GM23338 (cell line): ENCODE data around the gene TOLLIP. TPM values are rescaled to one million over a fixed set of nuclear protein-coding genes. Genes with fewer than 3 reads are reported as not detected.

Experiments
- ATAC-seq: fragments of 200-7000 bp; cut with Tn5 transposase; 3 replicates; pipeline ENCODE4 v1.9.1; 2020
- DNase-seq: peaks from one replicate; pipeline ENCODE4 v3.0.0-alpha.2; 2015; ENCODE audit warnings: low spot score
- H2AFZ ChIP-seq: fragments of 200-600 bp; sonication (generic); 2 replicates; pipeline ENCODE4 v1.8.0; 2016; ENCODE audit warnings: antibody characterized with exemption, mild to moderate bottlenecking, moderate library complexity
- H3F3A ChIP-seq: fragments of 200-600 bp; sonication (generic); replicated peaks from 2 replicates; pipeline ENCODE4 v1.8.0; 2017; ENCODE audit warnings: antibody characterized with exemption, mixed run types, low read depth
- H3K27ac ChIP-seq: fragments of 200-600 bp; sonication (generic); 2 replicates; pipeline ENCODE4 v1.6.1; 2016; ENCODE audit warnings: low read depth
- H3K27me3 ChIP-seq: fragments of 200-600 bp; sonication (generic); 2 replicates; pipeline ENCODE4 v1.8.0; 2016; ENCODE audit warnings: mild to moderate bottlenecking, mixed run types, moderate library complexity; ENCODE audit not compliant: insufficient read depth
- H3K36me3 ChIP-seq: fragments of 200-600 bp; sonication (generic); 2 replicates; pipeline ENCODE4 v1.8.0; 2016; ENCODE audit warnings: mild to moderate bottlenecking; ENCODE audit not compliant: insufficient read depth
- H3K4me1 ChIP-seq: fragments of 200-600 bp; sonication (generic); 2 replicates; pipeline ENCODE4 v1.8.0; 2016; ENCODE audit warnings: mild to moderate bottlenecking, moderate library complexity; ENCODE audit not compliant: insufficient read depth
- H3K4me2 ChIP-seq: fragments of 200-600 bp; sonication (generic); 2 replicates; pipeline ENCODE4 v1.7.1; 2017; ENCODE audit warnings: mixed run types
- H3K4me3 ChIP-seq: fragments of 200-600 bp; sonication (generic); 2 replicates; pipeline ENCODE4 v1.6.1; 2016; ENCODE audit warnings: mixed run types
- H3K79me2 ChIP-seq: fragments of 200-600 bp; sonication (generic); replicated peaks from 2 replicates; pipeline ENCODE4 v1.8.0; 2017; ENCODE audit warnings: mild to moderate bottlenecking; ENCODE audit not compliant: insufficient read depth
- H3K9me2 ChIP-seq: fragments of 200-600 bp; sonication (generic); 2 replicates; pipeline ENCODE4 v1.8.0; 2017; ENCODE audit not compliant: insufficient read depth
- H4K20me1 ChIP-seq: fragments of 200-600 bp; sonication (generic); replicated peaks from 2 replicates; pipeline ENCODE4 v1.8.0; 2017; ENCODE audit warnings: mild to moderate bottlenecking; ENCODE audit not compliant: insufficient read depth
- H3K27ac Mint-ChIP-seq: 2 replicates; pipeline ENCODE4 v1.8.0; 2020; ENCODE audit warnings: inconsistent platforms, mild to moderate bottlenecking, moderate library complexity, mixed read lengths
- H3K27me3 Mint-ChIP-seq: 3 replicates; pipeline ENCODE4 v1.8.0; 2022; ENCODE audit warnings: low read depth, mild to moderate bottlenecking, moderate library complexity, mixed read lengths, inconsistent platforms; ENCODE audit not compliant: insufficient read depth, poor library complexity
- H3K36me3 Mint-ChIP-seq: 3 replicates; pipeline ENCODE4 v1.8.0; 2021; ENCODE audit warnings: low read depth, mild to moderate bottlenecking, inconsistent platforms, moderate library complexity, mixed read lengths
- H3K4me1 Mint-ChIP-seq: 3 replicates; pipeline ENCODE4 v1.8.0; 2020; ENCODE audit warnings: mild to moderate bottlenecking, inconsistent platforms, mixed read lengths
- H3K4me3 Mint-ChIP-seq: 3 replicates; pipeline ENCODE4 v1.8.0; 2021; ENCODE audit warnings: moderate library complexity, mild to moderate bottlenecking, inconsistent platforms, mixed read lengths
- H3K9me3 Mint-ChIP-seq: 3 replicates; pipeline ENCODE4 v1.8.0; 2020; ENCODE audit warnings: moderate library complexity, mild to moderate bottlenecking, inconsistent platforms, mixed read lengths
- CREB1 ChIP-seq: fragments of 250-450 bp; sonication (Bioruptor Pico); IDR thresholded peaks from 2 replicates; pipeline ENCODE4 v1.5.0; 2020; ENCODE audit warnings: low read depth, mild to moderate bottlenecking, moderate library complexity
- EZH2 ChIP-seq: fragments of 200-600 bp; sonication (generic); IDR thresholded peaks from one replicate; pipeline ENCODE4 v1.8.0; 2017; ENCODE audit warnings: antibody characterized with exemption, mild to moderate bottlenecking, low read depth; ENCODE audit not compliant: unreplicated experiment
- EZH2phosphoT487 ChIP-seq: fragments of 200-600 bp; sonication (generic); IDR thresholded peaks from one replicate; pipeline ENCODE4 v1.8.1; 2018; ENCODE audit warnings: antibody characterized with exemption; ENCODE audit not compliant: unreplicated experiment
- JUNB ChIP-seq: IDR thresholded peaks from one replicate; pipeline ENCODE4 v1.6.1; 2016; ENCODE audit warnings: antibody characterized with exemption; ENCODE audit not compliant: unreplicated experiment
- STAT1 ChIP-seq: IDR thresholded peaks from one replicate; pipeline ENCODE4 v1.6.1; 2016; ENCODE audit warnings: antibody characterized with exemption; ENCODE audit not compliant: unreplicated experiment
- ZNF114 ChIP-seq: fragments of 250-450 bp; sonication (Bioruptor Pico); IDR thresholded peaks from 2 replicates; pipeline ENCODE4 v1.5.0; 2020; ENCODE audit warnings: mild to moderate bottlenecking, moderate library complexity
- ZNF331 ChIP-seq: fragments of 250-450 bp; sonication (Bioruptor Pico); IDR thresholded peaks from 2 replicates; pipeline ENCODE4 v1.5.0; 2020; ENCODE audit warnings: low read depth, mild to moderate bottlenecking, moderate library complexity
- polyA plus RNA-seq: library from polyadenylated mRNA; unstranded; fragments of >200 nt; fragmentation: Nextera tagmentation; extraction: Ambion mirVana; gene quantifications from 2 replicates; pipeline ENCODE4 v1.2.1, GENCODE V29; 2016
- total RNA-seq: library from RNA; depleted of rRNA; stranded (reverse); fragments of >200 nt; shearing (Covaris generic); gene quantifications from 2 replicates; pipeline ENCODE4 v1.2.3, GENCODE V29; 2014
- TF ChIP-seq, protein P1 (sequence below), 2 experiments: fragments of 200-600 bp in 1 of 2; sonication (generic) in 1 of 2; conservative IDR thresholded peaks; 2 replicates each; pipeline versions ENCODE4 v1.5.1 to v1.6.1; 2016 to 2017; ENCODE audit warnings: antibody characterized with exemption in 2 of 2, low read depth in 2 of 2, mild to moderate bottlenecking in 2 of 2, moderate library complexity in 1 of 2
- TF ChIP-seq, protein P2 (sequence below): IDR thresholded peaks from one replicate; pipeline ENCODE4 v1.6.1; 2018; ENCODE audit warnings: antibody characterized with exemption; ENCODE audit not compliant: unreplicated experiment
- TF ChIP-seq, protein P3 (sequence below): IDR thresholded peaks from 2 replicates; pipeline ENCODE4 v1.6.1; 2016; ENCODE audit warnings: antibody characterized with exemption
- TF ChIP-seq, protein P4 (sequence below): fragments of 250-450 bp; sonication (Bioruptor Pico); IDR thresholded peaks from 2 replicates; pipeline ENCODE4 v1.5.0; 2020; ENCODE audit warnings: mild to moderate bottlenecking, moderate library complexity

The TOLLIP gene
- total and polyA plus RNA-seq, 2 experiments from 2014 or later = 13.5 to 18.0 TPM

- TF ChIP-seq, protein P1, sequence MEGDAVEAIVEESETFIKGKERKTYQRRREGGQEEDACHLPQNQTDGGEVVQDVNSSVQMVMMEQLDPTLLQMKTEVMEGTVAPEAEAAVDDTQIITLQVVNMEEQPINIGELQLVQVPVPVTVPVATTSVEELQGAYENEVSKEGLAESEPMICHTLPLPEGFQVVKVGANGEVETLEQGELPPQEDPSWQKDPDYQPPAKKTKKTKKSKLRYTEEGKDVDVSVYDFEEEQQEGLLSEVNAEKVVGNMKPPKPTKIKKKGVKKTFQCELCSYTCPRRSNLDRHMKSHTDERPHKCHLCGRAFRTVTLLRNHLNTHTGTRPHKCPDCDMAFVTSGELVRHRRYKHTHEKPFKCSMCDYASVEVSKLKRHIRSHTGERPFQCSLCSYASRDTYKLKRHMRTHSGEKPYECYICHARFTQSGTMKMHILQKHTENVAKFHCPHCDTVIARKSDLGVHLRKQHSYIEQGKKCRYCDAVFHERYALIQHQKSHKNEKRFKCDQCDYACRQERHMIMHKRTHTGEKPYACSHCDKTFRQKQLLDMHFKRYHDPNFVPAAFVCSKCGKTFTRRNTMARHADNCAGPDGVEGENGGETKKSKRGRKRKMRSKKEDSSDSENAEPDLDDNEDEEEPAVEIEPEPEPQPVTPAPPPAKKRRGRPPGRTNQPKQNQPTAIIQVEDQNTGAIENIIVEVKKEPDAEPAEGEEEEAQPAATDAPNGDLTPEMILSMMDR (conservative IDR thresholded peaks at IDR 0.05; ENCODE audit: low read depth in 2 of 2) = no peak
- TF ChIP-seq CREB1 (no peak), ZNF114 (CRISPR knock-in tag) (no peak), STAT1 (no peak), ZNF331 (CRISPR knock-in tag) (no peak), JUNB (no peak), EZH2 (no peak)
- TF ChIP-seq, protein P2, sequence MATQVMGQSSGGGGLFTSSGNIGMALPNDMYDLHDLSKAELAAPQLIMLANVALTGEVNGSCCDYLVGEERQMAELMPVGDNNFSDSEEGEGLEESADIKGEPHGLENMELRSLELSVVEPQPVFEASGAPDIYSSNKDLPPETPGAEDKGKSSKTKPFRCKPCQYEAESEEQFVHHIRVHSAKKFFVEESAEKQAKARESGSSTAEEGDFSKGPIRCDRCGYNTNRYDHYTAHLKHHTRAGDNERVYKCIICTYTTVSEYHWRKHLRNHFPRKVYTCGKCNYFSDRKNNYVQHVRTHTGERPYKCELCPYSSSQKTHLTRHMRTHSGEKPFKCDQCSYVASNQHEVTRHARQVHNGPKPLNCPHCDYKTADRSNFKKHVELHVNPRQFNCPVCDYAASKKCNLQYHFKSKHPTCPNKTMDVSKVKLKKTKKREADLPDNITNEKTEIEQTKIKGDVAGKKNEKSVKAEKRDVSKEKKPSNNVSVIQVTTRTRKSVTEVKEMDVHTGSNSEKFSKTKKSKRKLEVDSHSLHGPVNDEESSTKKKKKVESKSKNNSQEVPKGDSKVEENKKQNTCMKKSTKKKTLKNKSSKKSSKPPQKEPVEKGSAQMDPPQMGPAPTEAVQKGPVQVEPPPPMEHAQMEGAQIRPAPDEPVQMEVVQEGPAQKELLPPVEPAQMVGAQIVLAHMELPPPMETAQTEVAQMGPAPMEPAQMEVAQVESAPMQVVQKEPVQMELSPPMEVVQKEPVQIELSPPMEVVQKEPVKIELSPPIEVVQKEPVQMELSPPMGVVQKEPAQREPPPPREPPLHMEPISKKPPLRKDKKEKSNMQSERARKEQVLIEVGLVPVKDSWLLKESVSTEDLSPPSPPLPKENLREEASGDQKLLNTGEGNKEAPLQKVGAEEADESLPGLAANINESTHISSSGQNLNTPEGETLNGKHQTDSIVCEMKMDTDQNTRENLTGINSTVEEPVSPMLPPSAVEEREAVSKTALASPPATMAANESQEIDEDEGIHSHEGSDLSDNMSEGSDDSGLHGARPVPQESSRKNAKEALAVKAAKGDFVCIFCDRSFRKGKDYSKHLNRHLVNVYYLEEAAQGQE = no peak
- TF ChIP-seq, protein P3, sequence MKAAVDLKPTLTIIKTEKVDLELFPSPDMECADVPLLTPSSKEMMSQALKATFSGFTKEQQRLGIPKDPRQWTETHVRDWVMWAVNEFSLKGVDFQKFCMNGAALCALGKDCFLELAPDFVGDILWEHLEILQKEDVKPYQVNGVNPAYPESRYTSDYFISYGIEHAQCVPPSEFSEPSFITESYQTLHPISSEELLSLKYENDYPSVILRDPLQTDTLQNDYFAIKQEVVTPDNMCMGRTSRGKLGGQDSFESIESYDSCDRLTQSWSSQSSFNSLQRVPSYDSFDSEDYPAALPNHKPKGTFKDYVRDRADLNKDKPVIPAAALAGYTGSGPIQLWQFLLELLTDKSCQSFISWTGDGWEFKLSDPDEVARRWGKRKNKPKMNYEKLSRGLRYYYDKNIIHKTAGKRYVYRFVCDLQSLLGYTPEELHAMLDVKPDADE = no peak
Observed at GRCh38 chr11:1297576-1298473, 11.6 kb downstream of the TOLLIP start (continued).

DNA sequence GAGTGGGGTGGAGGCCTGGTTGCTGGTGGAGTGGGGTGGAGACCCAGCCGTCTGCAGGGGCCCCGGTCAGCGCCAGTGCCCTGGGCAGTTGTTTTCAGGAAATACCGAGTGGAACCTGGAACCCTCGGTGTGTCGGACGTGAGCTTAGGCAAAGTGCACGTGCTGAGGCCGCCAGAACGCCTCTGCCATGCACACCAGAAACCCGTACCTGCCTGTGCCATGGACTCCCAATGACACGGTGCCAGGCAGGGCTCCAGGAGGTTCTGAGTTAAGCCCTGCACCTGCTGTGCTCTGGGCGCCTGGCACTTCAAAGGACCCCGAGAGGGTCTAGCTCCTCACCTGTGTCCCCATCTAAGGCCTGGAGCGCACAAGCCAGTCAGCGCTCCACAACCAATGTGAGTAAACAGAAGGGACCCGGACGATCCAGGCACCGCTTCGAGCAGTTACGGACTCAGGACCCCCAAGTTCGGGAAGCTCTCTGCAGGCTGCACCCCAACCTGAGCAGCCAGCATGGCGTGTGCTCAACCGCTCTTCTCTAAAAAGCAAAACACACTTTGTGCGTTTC lies 12.3 kb downstream of the TOLLIP start:
- Mint-ChIP-seq H3K9me3 (no peaks in the 10 kb centered on the region), H3K27ac (no peak overlapping the region), H3K4me1 (peaks cover 20% of the 10 kb centered on the region), H3K27me3 (no peaks in the 10 kb centered on the region), H3K36me3 (peaks cover 8% of the 10 kb centered on the region), H3K4me3 (no peak overlapping the region)
- no peak for DNase-seq
- no peaks in the 10 kb centered on the region for H3K4me1 ChIP-seq
- no peaks in the 10 kb centered on the region for H3K9me2 ChIP-seq
- no peak overlapping the region for H3K27ac ChIP-seq
- H4K20me1 ChIP-seq = no peaks in the 10 kb centered on the region; the same call in 1 of the 2 replicates
- no peak overlapping the region for H3K4me2 ChIP-seq
- no peaks in the 10 kb centered on the region for H3K27me3 ChIP-seq
- H3K4me3 ChIP-seq = no peak overlapping the region
- H3K36me3 ChIP-seq = no peaks in the 10 kb centered on the region
- H2AFZ ChIP-seq = no peak overlapping the region
- peaks cover 48% of the 10 kb centered on the region for H3K79me2 ChIP-seq
- 0 out of 2 replicates have a peak, but pooled peaks cover 3% of the 10 kb centered on the region for H3F3A ChIP-seq
- no peak for ATAC-seq
- TF ChIP-seq STAT1 (no peak), EZH2phosphoT487 (no peak), ZNF331 (CRISPR knock-in tag) (no peak)
- TF ChIP-seq, protein P4, sequence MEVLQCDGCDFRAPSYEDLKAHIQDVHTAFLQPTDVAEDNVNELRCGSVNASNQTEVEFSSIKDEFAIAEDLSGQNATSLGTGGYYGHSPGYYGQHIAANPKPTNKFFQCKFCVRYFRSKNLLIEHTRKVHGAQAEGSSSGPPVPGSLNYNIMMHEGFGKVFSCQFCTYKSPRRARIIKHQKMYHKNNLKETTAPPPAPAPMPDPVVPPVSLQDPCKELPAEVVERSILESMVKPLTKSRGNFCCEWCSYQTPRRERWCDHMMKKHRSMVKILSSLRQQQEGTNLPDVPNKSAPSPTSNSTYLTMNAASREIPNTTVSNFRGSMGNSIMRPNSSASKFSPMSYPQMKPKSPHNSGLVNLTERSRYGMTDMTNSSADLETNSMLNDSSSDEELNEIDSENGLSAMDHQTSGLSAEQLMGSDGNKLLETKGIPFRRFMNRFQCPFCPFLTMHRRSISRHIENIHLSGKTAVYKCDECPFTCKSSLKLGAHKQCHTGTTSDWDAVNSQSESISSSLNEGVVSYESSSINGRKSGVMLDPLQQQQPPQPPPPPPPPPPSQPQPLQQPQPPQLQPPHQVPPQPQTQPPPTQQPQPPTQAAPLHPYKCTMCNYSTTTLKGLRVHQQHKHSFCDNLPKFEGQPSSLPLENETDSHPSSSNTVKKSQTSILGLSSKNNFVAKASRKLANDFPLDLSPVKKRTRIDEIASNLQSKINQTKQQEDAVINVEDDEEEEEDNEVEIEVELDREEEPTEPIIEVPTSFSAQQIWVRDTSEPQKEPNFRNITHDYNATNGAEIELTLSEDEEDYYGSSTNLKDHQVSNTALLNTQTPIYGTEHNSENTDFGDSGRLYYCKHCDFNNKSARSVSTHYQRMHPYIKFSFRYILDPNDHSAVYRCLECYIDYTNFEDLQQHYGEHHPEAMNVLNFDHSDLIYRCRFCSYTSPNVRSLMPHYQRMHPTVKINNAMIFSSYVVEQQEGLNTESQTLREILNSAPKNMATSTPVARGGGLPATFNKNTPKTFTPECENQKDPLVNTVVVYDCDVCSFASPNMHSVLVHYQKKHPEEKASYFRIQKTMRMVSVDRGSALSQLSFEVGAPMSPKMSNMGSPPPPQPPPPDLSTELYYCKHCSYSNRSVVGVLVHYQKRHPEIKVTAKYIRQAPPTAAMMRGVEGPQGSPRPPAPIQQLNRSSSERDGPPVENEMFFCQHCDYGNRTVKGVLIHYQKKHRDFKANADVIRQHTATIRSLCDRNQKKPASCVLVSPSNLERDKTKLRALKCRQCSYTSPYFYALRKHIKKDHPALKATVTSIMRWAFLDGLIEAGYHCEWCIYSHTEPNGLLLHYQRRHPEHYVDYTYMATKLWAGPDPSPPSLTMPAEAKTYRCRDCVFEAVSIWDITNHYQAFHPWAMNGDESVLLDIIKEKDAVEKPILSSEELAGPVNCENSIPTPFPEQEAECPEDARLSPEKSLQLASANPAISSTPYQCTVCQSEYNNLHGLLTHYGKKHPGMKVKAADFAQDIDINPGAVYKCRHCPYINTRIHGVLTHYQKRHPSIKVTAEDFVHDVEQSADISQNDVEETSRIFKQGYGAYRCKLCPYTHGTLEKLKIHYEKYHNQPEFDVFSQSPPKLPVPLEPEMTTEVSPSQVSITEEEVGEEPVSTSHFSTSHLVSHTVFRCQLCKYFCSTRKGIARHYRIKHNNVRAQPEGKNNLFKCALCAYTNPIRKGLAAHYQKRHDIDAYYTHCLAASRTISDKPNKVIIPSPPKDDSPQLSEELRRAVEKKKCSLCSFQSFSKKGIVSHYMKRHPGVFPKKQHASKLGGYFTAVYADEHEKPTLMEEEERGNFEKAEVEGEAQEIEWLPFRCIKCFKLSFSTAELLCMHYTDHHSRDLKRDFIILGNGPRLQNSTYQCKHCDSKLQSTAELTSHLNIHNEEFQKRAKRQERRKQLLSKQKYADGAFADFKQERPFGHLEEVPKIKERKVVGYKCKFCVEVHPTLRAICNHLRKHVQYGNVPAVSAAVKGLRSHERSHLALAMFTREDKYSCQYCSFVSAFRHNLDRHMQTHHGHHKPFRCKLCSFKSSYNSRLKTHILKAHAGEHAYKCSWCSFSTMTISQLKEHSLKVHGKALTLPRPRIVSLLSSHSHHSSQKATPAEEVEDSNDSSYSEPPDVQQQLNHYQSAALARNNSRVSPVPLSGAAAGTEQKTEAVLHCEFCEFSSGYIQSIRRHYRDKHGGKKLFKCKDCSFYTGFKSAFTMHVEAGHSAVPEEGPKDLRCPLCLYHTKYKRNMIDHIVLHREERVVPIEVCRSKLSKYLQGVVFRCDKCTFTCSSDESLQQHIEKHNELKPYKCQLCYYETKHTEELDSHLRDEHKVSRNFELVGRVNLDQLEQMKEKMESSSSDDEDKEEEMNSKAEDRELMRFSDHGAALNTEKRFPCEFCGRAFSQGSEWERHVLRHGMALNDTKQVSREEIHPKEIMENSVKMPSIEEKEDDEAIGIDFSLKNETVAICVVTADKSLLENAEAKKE (CRISPR knock-in tag) = no peak
